ELF-1 (cell line): ENCODE measurements around the gene GRK5.
"Not testable (repeated sequence)": the region's sequence is repeated elsewhere in the genome, so short reads cannot be mapped to it uniquely, and the experiment has no call there.

ENCODE experiments used
- DNase-seq: peaks from one replicate; pipeline ENCODE4 v3.0.0-alpha.2; 2016; ENCODE audit warnings: low read depth, low spot score

GRK5 gene

GRCh38 chr10:119207366-119207666 lies at the start of gene GRK5:
TSS of gene GRK5 (plus strand) at chr10:119207571. CDS start at chr10:119207918, 347 bp downstream.
- peak; percentile 95 for DNase-seq

DNA sequence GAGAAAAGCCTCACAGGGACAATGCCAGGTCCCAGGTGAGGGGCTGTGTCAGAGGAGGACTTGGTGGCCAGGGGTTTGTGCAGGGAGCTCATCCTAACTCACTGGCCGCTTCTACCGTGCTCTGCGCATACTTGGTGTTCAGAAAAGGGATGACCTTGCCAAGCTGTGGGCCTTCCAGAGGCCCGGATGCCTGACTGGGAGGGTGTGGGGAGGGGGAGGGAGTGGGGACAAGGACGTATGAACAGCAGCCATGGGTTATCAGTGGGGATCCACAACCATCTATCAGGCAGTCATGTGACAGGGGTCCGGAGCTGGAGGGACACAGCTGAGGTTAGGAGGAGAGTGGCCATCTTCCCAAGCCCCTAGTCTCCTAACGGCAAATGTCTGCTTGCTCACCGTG lies 48.0 kb upstream of the GRK5 start:
- DNase-seq: no peak

GRCh38 chr10:119161680-119162451 lies 45.5 kb upstream of the GRK5 start:
- DNase-seq: no peak

- no peak for DNase-seq
Observed at GRCh38 chr10:119162452-119163092, 44.8 kb upstream of the GRK5 start.

- peak; percentile 69 for DNase-seq
Observed at GRCh38 chr10:119165171-119166117, 41.9 kb upstream of the GRK5 start, which contains the start of gene SFXN4. TSS of gene SFXN4 (minus strand) at chr10:119165714. CDS start at chr10:119165647, 67 bp downstream.

DNA sequence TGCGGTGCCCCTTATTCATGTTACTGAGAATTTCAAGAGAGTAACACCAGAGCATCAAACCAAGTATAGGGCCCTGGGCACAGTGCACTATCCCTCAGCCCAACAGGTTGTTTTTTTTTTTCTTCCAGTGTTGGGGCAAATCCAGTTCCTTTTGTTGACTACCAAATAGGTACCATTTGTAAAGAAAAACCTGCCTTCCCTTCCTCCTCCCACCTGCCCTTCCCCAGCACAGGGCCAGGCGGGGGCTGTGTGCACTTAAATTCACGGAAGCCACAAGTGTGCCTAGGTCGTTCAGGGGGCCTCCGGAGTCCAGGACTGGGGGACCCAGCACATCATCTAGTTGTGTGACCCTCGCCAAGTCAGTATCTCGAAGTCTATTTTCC lies 41.3 kb upstream of the GRK5 start:
- no peak for DNase-seq

- DNase-seq: peak; percentile 8
Observed at GRCh38 chr10:119166564-119166963, 40.8 kb upstream of the GRK5 start.

DNA sequence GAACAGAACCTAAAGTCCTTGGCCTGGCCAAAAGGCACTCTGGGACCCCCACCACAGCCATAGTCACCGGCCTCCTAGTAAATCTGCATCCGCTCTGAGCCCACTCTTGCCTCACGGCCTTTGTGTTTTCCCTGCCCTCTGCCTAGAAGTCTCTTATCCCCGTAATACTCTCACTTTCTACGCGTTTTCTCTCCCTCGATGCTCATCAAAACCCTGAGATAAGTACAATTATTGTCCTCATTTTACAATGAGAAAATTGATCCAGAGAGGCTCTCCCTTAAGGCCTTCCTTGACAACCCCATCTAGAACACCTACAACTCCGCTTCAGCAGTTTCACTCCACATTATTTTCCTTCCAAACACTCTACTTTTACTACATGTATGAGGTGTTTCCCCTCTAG lies 40.3 kb upstream of the GRK5 start:
- no peak for DNase-seq

GRCh38 chr10:119174109-119174508 lies 33.3 kb upstream of the GRK5 start:
- no peak for DNase-seq

- DNase-seq: no peak
Observed at GRCh38 chr10:119176166-119176565, 31.2 kb upstream of the GRK5 start.

DNA sequence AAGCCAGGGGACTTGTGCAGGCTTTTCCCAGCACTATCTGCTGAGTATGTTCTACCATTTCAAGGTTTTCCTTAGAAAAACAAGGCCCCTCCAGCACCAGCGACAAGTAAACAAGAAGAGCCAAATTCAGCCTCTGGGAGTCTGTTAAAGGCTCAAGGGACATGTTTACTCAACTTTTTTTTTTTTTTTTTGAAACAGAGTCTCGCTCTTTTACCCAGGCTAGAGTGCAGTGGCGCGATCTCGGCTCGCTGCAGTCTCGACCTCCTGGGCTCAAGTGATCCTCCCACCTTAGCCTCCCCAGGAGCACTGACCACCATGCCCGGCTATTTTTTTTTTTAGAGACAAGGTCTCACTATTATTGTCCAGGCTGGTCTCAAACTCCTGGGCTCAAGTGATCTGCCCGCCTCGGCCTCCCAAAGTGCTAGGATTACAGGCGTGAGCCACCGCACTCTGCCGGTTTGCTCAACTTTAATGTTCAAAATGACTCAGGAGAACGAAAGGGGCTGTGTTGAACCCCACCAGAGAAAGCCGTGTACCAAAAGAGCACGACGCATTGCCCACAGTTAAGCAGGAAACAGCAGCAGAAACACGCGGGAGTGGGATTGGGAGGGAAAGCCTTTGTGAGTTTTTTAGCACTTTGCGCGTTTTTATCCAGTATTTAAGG lies 29.5 kb upstream of the GRK5 start:
- DNase-seq: no peak

DNA sequence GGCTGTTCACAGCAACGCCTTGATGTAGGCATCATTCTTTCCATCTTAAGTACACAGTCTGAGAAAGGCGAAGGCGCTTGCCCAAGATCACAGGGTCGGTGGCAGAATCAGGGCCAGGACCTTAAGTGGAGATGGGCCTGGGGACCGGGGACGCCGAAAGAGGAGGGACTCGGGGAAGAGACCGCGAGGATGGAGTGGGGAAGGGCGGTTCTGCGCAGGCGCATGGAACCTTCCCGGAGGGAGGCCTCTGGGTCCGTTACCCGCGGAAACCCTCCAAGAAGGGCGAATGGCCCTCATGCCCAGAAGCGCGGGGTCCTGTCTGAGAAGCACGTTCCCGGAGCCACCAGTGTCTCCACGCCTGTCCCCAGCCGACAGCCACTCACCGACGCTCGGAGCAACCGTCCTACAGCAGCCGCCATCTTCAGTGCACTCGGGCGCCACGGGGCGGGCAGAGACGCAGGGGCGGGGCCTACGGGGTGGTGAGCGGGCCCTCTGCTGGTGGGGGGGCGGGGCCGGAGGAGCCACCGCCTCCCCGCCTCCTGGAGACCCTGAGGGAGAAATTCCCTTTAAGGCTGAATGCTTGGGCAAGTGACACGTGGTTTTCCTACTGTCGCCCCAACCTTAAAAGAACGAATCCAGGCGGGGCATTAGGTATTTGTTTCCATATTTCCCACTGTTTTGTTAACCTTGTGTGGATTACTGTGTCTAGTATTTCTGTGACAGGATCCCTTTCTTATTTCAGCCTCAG lies 28.8 kb upstream of the GRK5 start, which contains the start of gene PRDX3:
Gene PRDX3 (minus strand): TSS at position 441 of the 748 bp plus-strand sequence. CDS start 22 bp downstream, at position 419.
- peak; percentile 94 for DNase-seq

DNA sequence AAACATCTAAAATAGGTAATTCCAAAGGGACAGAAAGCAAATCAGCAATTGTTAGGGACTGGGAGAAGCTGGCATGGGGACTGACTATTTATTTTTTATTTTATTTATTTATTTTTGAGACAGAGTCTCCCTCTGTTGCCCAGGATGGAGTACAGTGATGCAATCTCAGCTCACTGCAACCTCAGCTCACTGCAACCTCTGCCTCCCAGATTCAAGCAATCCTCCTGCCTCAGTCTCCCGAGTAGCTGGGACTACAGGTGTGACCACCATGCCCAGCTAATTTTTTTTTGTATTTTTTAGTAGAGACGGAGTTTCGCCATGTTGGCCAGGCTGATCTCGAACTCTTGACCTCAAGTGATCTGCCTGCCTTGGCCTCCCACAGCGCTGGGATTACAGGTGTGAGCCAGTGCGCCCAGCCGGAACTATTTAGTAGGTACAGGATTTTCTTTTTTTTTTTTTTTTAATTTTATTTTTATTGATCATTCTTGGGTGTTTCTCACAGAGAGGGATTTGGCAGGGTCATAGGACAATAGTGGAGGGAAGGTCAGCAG lies 26.4 kb upstream of the GRK5 start:
- not testable (repeated sequence) for DNase-seq

GRCh38 chr10:119183664-119184412 lies 23.5 kb upstream of the GRK5 start:
- DNase-seq: no peak

GRCh38 chr10:119189811-119190282 lies 17.5 kb upstream of the GRK5 start:
- peak; percentile 33 for DNase-seq

- DNase-seq: peak; percentile 81
Observed at GRCh38 chr10:119190353-119190752, 17.0 kb upstream of the GRK5 start.

DNA sequence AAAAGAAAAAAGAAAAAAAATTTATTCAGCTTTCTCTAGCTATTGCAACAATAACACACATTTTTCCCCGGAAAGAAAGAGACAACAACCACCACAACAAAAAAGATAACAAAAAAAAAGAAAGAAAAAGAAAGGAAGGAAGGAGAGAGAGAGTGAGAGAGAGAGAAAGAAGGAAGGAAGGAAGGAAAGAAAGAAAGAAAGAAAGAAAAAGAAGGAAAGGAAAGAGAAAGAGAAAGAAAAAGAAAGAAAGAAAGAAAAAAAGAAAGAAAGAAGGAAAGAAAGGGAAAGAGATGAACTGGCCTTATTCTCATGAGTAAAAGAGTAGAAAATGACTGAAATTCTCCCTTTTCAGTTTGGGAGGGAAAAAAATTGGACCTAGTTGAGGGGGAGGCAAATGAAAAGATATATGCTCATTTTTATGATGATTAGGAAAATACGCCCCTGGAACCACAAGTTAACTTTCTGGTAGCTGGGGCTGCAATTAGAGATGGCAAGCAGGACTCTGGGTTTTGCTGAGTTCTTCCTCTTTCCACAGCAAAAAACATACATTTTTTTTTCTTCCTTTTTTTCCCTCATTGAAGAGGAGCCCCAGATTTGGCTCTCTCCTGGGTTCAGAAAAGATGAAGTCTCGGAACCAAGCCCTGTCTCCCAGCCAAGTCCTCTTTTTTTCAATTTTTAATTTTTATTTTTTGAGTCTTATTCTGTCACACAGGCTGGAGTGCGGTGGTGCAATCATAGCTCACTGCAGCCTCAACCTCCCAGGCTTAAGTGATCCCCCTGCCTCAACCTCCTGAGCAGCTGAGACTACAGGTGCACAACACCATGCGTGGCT lies 16.2 kb upstream of the GRK5 start:
- no peak for DNase-seq

DNA sequence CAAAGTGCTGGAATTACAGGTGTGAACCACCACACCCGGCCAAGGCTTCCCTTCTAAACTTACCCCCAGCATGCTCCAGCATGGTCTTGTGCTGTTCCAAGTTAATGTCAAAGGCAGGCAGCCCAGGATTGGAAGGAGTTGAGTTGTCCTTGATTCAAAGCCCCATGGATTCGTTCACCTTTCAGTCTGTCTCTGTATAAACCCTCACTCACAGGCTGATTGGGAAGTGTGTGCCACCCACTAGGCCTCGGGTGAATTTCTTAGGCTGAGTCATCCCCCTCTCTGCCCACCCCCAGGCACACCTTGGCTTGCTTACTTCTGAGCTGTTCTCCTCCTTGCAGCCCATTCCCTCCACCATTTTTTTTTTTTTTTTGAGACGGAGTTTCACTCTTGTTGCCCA lies 15.5 kb upstream of the GRK5 start:
- DNase-seq: peak; percentile 67

GRCh38 chr10:119197921-119198320 lies 9.4 kb upstream of the GRK5 start:
- no peak for DNase-seq
